ENCODE results near the gene MALL.
"Not testable (repeated sequence)": the region's sequence is repeated elsewhere in the genome, so short reads cannot be mapped to it uniquely, and the experiment has no call there.

The MALL gene

GRCh38 chr2:110120171-110121051 lies 4.8 kb upstream of the MALL start:
- Histone ChIP-seq H3K9me3 (ENCODE audit: control insufficient read depth in 1 of 2, low read length in 2 of 2) (no peaks in the 10 kb centered on the region), H3K27ac (ENCODE audit: low read length) (no peak overlapping the region), H3K36me3 (ENCODE audit: control insufficient read depth in 1 of 2, insufficient read depth in 2 of 2, low read length in 2 of 2) (peaks cover 0 to 9% of the 10 kb centered on the region in 2 donors), H3K4me1 (ENCODE audit: control insufficient read depth in 1 of 2, insufficient read depth in 2 of 2, low read length in 2 of 2) (peaks cover 0 to 9% of the 10 kb centered on the region in 2 donors), H3K27me3 (ENCODE audit: low read depth, low read length) (peaks cover 8% of the 10 kb centered on the region), H3K4me3 (ENCODE audit: low read depth in 1 of 2, low read length in 2 of 2) (no peak overlapping the region)

- peak overlapping the region; percentile 56 for H3K27ac ChIP-seq (ENCODE audit: low read length)
Observed at GRCh38 chr2:110116033-110116710, 550 bp upstream of the MALL start.

GRCh38 chr2:110114831-110115255 lies 779 bp downstream of the MALL start:
- H3K36me3 ChIP-seq (ENCODE audit: control insufficient read depth in 1 of 2, insufficient read depth in 2 of 2, low read length in 2 of 2) = no peaks in the 10 kb centered on the region
- peak overlapping the region; percentile 54 for H3K4me3 ChIP-seq (ENCODE audit: low read depth in 1 of 2, low read length in 2 of 2)
- H3K27ac ChIP-seq (ENCODE audit: low read length) = peak overlapping the region; percentile 77
- H3K9me3 ChIP-seq (ENCODE audit: control insufficient read depth in 1 of 2, low read length in 2 of 2) = no peaks in the 10 kb centered on the region
- peaks cover 17% of the 10 kb centered on the region for H3K27me3 ChIP-seq (ENCODE audit: low read depth, low read length)
- H3K4me1 ChIP-seq (ENCODE audit: control insufficient read depth in 1 of 2, insufficient read depth in 2 of 2, low read length in 2 of 2) = peaks cover 0 to 11% of the 10 kb centered on the region in 2 donors

More at GRCh38 chr2:110116033-110116710, 550 bp upstream of the MALL start:
- Histone ChIP-seq H3K9me3 (ENCODE audit: control insufficient read depth in 1 of 2, low read length in 2 of 2) (no peaks in the 10 kb centered on the region), H3K4me3 (ENCODE audit: low read depth in 1 of 2, low read length in 2 of 2) (peak overlapping the region; percentile 54), H3K27me3 (ENCODE audit: low read depth, low read length) (peaks cover 17% of the 10 kb centered on the region), H3K4me1 (ENCODE audit: control insufficient read depth in 1 of 2, insufficient read depth in 2 of 2, low read length in 2 of 2) (peaks cover 0 to 11% of the 10 kb centered on the region in 2 donors), H3K36me3 (ENCODE audit: control insufficient read depth in 1 of 2, insufficient read depth in 2 of 2, low read length in 2 of 2) (no peaks in the 10 kb centered on the region)

GRCh38 chr2:110113961-110114591 lies 1.5 kb downstream of the MALL start:
- Histone ChIP-seq H3K27me3 (ENCODE audit: low read depth, low read length) (peaks cover 17% of the 10 kb centered on the region), H3K36me3 (ENCODE audit: control insufficient read depth in 1 of 2, insufficient read depth in 2 of 2, low read length in 2 of 2) (no peaks in the 10 kb centered on the region), H3K4me1 (ENCODE audit: control insufficient read depth in 1 of 2, insufficient read depth in 2 of 2, low read length in 2 of 2) (peaks cover 0 to 11% of the 10 kb centered on the region in 2 donors), H3K9me3 (ENCODE audit: control insufficient read depth in 1 of 2, low read length in 2 of 2) (no peaks in the 10 kb centered on the region), H3K4me3 (ENCODE audit: low read depth in 1 of 2, low read length in 2 of 2) (peak overlapping the region in 1 of 2 donors; percentile 54), H3K27ac (ENCODE audit: low read length) (peak overlapping the region; percentile 77)

GRCh38 chr2:110108291-110108690 lies 7.3 kb downstream of the MALL start:
- not testable (repeated sequence) for H3K4me1 ChIP-seq (ENCODE audit: control insufficient read depth in 1 of 2, insufficient read depth in 2 of 2, low read length in 2 of 2); H3K27ac ChIP-seq (ENCODE audit: low read length); H3K4me3 ChIP-seq (ENCODE audit: low read depth in 1 of 2, low read length in 2 of 2); H3K27me3 ChIP-seq (ENCODE audit: low read depth, low read length); H3K9me3 ChIP-seq (ENCODE audit: control insufficient read depth in 1 of 2, low read length in 2 of 2); H3K36me3 ChIP-seq (ENCODE audit: control insufficient read depth in 1 of 2, insufficient read depth in 2 of 2, low read length in 2 of 2)

GRCh38 chr2:110107092-110108079 lies 8.2 kb downstream of the MALL start:
- H3K4me1 ChIP-seq (ENCODE audit: control insufficient read depth in 1 of 2, insufficient read depth in 2 of 2, low read length in 2 of 2) = no peaks in the 10 kb centered on the region
- peaks cover 0 to 5% of the 10 kb centered on the region in 2 donors for H3K36me3 ChIP-seq (ENCODE audit: control insufficient read depth in 1 of 2, insufficient read depth in 2 of 2, low read length in 2 of 2)
- H3K9me3 ChIP-seq (ENCODE audit: control insufficient read depth in 1 of 2, low read length in 2 of 2) = no peaks in the 10 kb centered on the region
- peak overlapping the region; percentile 64 for H3K27ac ChIP-seq (ENCODE audit: low read length)
- no peaks in the 10 kb centered on the region for H3K27me3 ChIP-seq (ENCODE audit: low read depth, low read length)
- H3K4me3 ChIP-seq (ENCODE audit: low read depth in 1 of 2, low read length in 2 of 2) = no peak overlapping the region

GRCh38 chr2:110106642-110107041 lies 9.0 kb downstream of the MALL start:
- Histone ChIP-seq H3K27ac (ENCODE audit: low read length) (peak overlapping the region; percentile 64), H3K4me3 (ENCODE audit: low read depth in 1 of 2, low read length in 2 of 2) (no peak overlapping the region), H3K9me3 (ENCODE audit: control insufficient read depth in 1 of 2, low read length in 2 of 2) (no peaks in the 10 kb centered on the region)

GRCh38 chr2:110105608-110106467 lies 9.8 kb downstream of the MALL start:
- H3K36me3 ChIP-seq (ENCODE audit: control insufficient read depth in 1 of 2, insufficient read depth in 2 of 2, low read length in 2 of 2) = peaks cover 4 to 5% of the 10 kb centered on the region in 2 donors
- H3K27me3 ChIP-seq (ENCODE audit: low read depth, low read length) = no peaks in the 10 kb centered on the region
- H3K9me3 ChIP-seq (ENCODE audit: control insufficient read depth in 1 of 2, low read length in 2 of 2) = no peaks in the 10 kb centered on the region
- peaks cover 8 to 10% of the 10 kb centered on the region in 2 donors for H3K4me1 ChIP-seq (ENCODE audit: control insufficient read depth in 1 of 2, insufficient read depth in 2 of 2, low read length in 2 of 2)
- H3K27ac ChIP-seq (ENCODE audit: low read length) = peak overlapping the region; percentile 67
- H3K4me3 ChIP-seq (ENCODE audit: low read depth in 1 of 2, low read length in 2 of 2) = no peak overlapping the region

More at GRCh38 chr2:110106642-110107041, 9.0 kb downstream of the MALL start:
- peaks cover 2 to 4% of the 10 kb centered on the region in 2 donors for H3K4me1 ChIP-seq (ENCODE audit: control insufficient read depth in 1 of 2, insufficient read depth in 2 of 2, low read length in 2 of 2)
- no peaks in the 10 kb centered on the region for H3K27me3 ChIP-seq (ENCODE audit: low read depth, low read length)
- peaks cover 3 to 5% of the 10 kb centered on the region in 2 donors for H3K36me3 ChIP-seq (ENCODE audit: control insufficient read depth in 1 of 2, insufficient read depth in 2 of 2, low read length in 2 of 2)

GRCh38 chr2:110105183-110105582 lies 10.4 kb downstream of the MALL start:
- H3K27me3 ChIP-seq (ENCODE audit: low read depth, low read length) = no peaks in the 10 kb centered on the region
- peaks cover 8 to 13% of the 10 kb centered on the region in 2 donors for H3K4me1 ChIP-seq (ENCODE audit: control insufficient read depth in 1 of 2, insufficient read depth in 2 of 2, low read length in 2 of 2)
- H3K4me3 ChIP-seq (ENCODE audit: low read depth in 1 of 2, low read length in 2 of 2) = no peak overlapping the region
- H3K27ac ChIP-seq (ENCODE audit: low read length) = peak overlapping the region; percentile 67
- no peaks in the 10 kb centered on the region for H3K9me3 ChIP-seq (ENCODE audit: control insufficient read depth in 1 of 2, low read length in 2 of 2)
- peaks cover 4 to 5% of the 10 kb centered on the region in 2 donors for H3K36me3 ChIP-seq (ENCODE audit: control insufficient read depth in 1 of 2, insufficient read depth in 2 of 2, low read length in 2 of 2)
